KMS-11 (cell line): Measurements from ENCODE around the gene SELPLG.

Experiments
- H2AFZ ChIP-seq: fragments of 200-600 bp; sonication (generic); 2 replicates; pipeline ENCODE4 v1.6.1; 2016; ENCODE audit warnings: antibody characterized with exemption, mixed run types, low read depth
- H3K27ac ChIP-seq: fragments of 200-600 bp; sonication (generic); 2 replicates; pipeline ENCODE4 v1.6.1; 2016; ENCODE audit warnings: mild to moderate bottlenecking, mixed run types
- H3K27me3 ChIP-seq: fragments of 200-600 bp; sonication (generic); 2 replicates; pipeline ENCODE4 v1.6.1; 2017; ENCODE audit warnings: mild to moderate bottlenecking, low read depth, mixed run types, moderate library complexity; ENCODE audit not compliant: insufficient read depth
- H3K36me3 ChIP-seq: fragments of 200-600 bp; sonication (generic); 2 replicates; pipeline ENCODE4 v1.6.1; 2017; ENCODE audit warnings: mild to moderate bottlenecking, mixed run types; ENCODE audit not compliant: insufficient read depth
- H3K4me1 ChIP-seq: fragments of 200-600 bp; sonication (generic); 2 replicates; pipeline ENCODE4 v1.6.1; 2016; ENCODE audit warnings: mild to moderate bottlenecking, low read depth, mixed run types; ENCODE audit not compliant: poor library complexity, severe bottlenecking
- H3K4me2 ChIP-seq: fragments of 200-600 bp; sonication (generic); 2 replicates; pipeline ENCODE4 v1.7.0; 2016; ENCODE audit warnings: mild to moderate bottlenecking, mixed run types
- H3K4me3 ChIP-seq: fragments of 200-600 bp; sonication (generic); IDR thresholded peaks from 2 replicates; pipeline ENCODE4 v1.6.1; 2017; ENCODE audit warnings: low read depth, low read length, mixed read lengths; ENCODE audit not compliant: insufficient read depth
- H3K79me2 ChIP-seq: fragments of 200-600 bp; sonication (generic); 2 replicates; pipeline ENCODE4 v1.6.1; 2016; ENCODE audit warnings: low read depth, mixed run types; ENCODE audit not compliant: insufficient read depth
- H3K9ac ChIP-seq: fragments of 200-600 bp; sonication (generic); 2 replicates; pipeline ENCODE4 v1.6.1; 2016; ENCODE audit warnings: mild to moderate bottlenecking, mixed run types
- H4K20me1 ChIP-seq: fragments of 200-600 bp; sonication (generic); 2 replicates; pipeline ENCODE4 v1.6.1; 2016; ENCODE audit warnings: mild to moderate bottlenecking, mixed run types; ENCODE audit not compliant: insufficient read depth
- CTCF ChIP-seq: fragments of 200-600 bp; sonication (generic); conservative IDR thresholded peaks from 2 replicates; pipeline ENCODE4 v1.6.1; 2017; ENCODE audit warnings: low read depth, mild to moderate bottlenecking, antibody characterized with exemption, low read length, moderate library complexity, mixed read lengths

The SELPLG gene

GRCh38 chr12:108616359-108616758, 17.3 kb downstream of the SELPLG start:
- H3K9ac ChIP-seq = peak overlapping the region; percentile 55; the same call in 1 of the 2 replicates

GRCh38 chr12:108615918-108616317, 17.8 kb downstream of the SELPLG start:
- TF ChIP-seq CTCF = no peak
- H3K79me2 ChIP-seq = no peaks in the 10 kb centered on the region
- H3K4me3 ChIP-seq = no peak overlapping the region
- peak overlapping the region; percentile 96 for H3K27ac ChIP-seq
- no peak overlapping the region for H3K9ac ChIP-seq
- peaks cover 61% of the 10 kb centered on the region for H3K4me1 ChIP-seq
- H3K4me2 ChIP-seq = no peak overlapping the region
- H3K36me3 ChIP-seq = no peaks in the 10 kb centered on the region
- H2AFZ ChIP-seq = no peak overlapping the region
- no peaks in the 10 kb centered on the region for H4K20me1 ChIP-seq
- no peaks in the 10 kb centered on the region for H3K27me3 ChIP-seq

More at GRCh38 chr12:108616359-108616758, 17.3 kb downstream of the SELPLG start:
- Histone ChIP-seq H3K79me2 (no peaks in the 10 kb centered on the region), H3K4me2 (peak overlapping the region; percentile 60), H4K20me1 (no peaks in the 10 kb centered on the region), H3K27ac (peak overlapping the region; percentile 96), H3K4me1 (peaks cover 61% of the 10 kb centered on the region), H3K27me3 (no peaks in the 10 kb centered on the region), H3K4me3 (no peak overlapping the region), H2AFZ (no peak overlapping the region), H3K36me3 (no peaks in the 10 kb centered on the region)
- no peak for TF ChIP-seq CTCF

- no peaks in the 10 kb centered on the region for H4K20me1 ChIP-seq
- no peak overlapping the region for H3K4me3 ChIP-seq
- H3K27me3 ChIP-seq = no peaks in the 10 kb centered on the region
- no peak for TF ChIP-seq CTCF
- no peaks in the 10 kb centered on the region for H3K79me2 ChIP-seq
- H3K27ac ChIP-seq = no peak overlapping the region
- H3K36me3 ChIP-seq = no peaks in the 10 kb centered on the region
- no peak overlapping the region for H3K9ac ChIP-seq
- no peak overlapping the region for H3K4me2 ChIP-seq
- H3K4me1 ChIP-seq = peaks cover 54% of the 10 kb centered on the region
- no peak overlapping the region for H2AFZ ChIP-seq
Observed at GRCh38 chr12:108614639-108615038, 19.1 kb downstream of the SELPLG start.

GRCh38 chr12:108614041-108614440, 19.7 kb downstream of the SELPLG start:
- H3K4me2 ChIP-seq = no peak overlapping the region
- H3K9ac ChIP-seq = no peak overlapping the region
- no peaks in the 10 kb centered on the region for H3K27me3 ChIP-seq
- TF ChIP-seq CTCF = no peak
- H3K27ac ChIP-seq = no peak overlapping the region
- no peaks in the 10 kb centered on the region for H3K36me3 ChIP-seq
- no peaks in the 10 kb centered on the region for H4K20me1 ChIP-seq
- no peak overlapping the region for H2AFZ ChIP-seq
- no peaks in the 10 kb centered on the region for H3K79me2 ChIP-seq
- H3K4me1 ChIP-seq = peaks cover 48% of the 10 kb centered on the region
- H3K4me3 ChIP-seq = no peak overlapping the region
